DMS 273 (cell line): ENCODE results near the gene HSCB.
A peak's percentile ranks its signal among the peaks of the same experiment; 100 is the strongest.
"Not testable (repeated sequence)": the region's sequence is repeated elsewhere in the genome, so short reads cannot be mapped to it uniquely, and the experiment has no call there.

Source experiments
- DNase-seq: peaks from one replicate; lab custom pipeline; 2025; ENCODE audit not compliant: unreplicated experiment; lab: John Stamatoyannopoulos, UW

HSCB gene

DNA sequence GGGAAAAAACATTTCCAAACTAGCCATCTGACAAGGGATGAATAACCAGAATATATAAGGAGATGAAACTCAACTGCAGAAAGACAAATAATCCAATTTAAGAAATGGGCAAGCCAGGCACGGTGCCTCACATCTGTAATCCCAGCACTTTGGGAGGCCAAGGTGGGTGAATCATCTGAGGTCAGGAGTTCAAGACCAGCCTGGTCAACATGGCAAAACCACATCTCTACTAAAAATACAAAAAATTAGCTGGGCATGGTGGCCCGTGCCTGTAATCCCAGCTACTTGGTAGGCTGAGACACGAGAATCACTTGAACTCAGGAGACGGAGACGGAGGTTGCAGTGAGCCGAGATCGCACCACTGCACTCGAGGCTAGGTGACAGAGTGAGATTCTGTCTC lies 3.0 kb upstream of the HSCB start:
- DNase-seq = not testable (repeated sequence)

- no peak for DNase-seq
Measured at GRCh38 chr22:28741200-28741784, 547 bp upstream of the HSCB start.

- no peak for DNase-seq
Measured at GRCh38 chr22:28742562-28742962, 723 bp downstream of the HSCB start.

DNA sequence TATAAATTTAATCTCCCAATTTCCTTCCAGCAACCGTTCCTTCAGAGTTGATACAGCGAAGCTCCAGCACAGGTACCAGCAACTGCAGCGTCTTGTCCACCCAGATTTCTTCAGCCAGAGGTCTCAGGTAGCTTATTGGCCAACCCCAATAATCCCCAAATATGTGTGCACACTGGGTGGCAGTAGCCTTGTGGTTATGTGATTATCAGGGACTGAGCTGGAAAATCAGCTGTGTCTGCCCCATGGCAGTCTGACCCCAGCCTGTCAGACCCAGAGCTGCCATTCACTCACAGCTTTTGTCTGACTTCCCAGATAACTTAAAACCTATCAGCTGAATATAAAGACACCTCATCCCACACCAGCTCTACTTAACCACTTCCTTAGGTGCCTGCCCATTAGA lies 2.0 kb downstream of the HSCB start:
- DNase-seq = no peak

- no peak for DNase-seq
Measured at GRCh38 chr22:28750471-28750881, 8.6 kb downstream of the HSCB start.

DNA sequence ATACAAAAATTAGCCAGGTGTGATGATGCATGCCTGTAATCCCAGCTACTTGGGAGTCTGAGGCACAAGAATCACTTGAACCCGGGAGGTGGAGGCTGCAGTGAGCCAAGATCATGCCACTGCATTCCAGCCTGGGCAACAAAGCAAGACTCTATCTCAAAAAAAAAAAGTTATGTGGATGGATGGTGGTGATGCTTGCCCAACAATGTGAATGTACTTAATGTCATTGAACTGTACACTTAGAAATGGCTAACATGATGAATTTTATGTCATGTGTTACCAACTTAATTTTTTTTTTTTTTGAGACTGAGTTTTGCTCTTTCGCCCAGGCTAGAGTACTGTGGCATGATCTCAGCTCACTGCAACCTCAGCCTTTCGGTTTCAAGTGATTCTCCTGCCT lies 12.7 kb downstream of the HSCB start:
- not testable (repeated sequence) for DNase-seq

DNA sequence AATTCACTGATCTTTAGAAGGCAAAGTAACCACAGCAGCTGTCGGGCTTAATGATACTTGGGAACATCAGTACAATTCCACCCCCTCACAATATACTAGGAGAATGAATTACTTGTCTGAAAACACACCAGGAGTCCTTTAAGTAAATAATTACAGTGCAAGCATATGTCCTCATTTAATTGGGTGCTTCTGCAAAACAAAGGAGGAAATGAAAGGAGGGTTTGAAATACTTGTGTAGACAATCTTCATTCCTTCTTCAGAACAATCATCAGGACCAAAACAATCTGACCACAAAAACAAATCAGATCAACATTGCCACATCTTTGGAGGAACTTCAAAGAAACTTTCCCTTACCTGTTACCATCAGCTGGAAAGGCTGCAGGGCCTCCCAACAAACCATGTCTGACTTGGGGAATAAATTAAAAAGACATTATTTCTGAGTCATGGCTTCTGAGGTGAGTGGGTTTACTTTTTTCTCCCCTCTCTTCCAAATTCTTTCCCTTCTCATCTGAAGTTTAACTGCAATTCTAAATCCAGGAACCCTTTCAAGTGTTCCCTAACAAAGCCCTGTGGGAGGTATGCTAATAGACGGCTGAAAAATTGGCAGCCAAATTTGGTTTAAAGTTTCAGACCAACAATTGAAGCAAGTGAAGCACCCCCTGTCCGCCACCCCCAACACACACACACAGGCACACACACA lies 18.2 kb downstream of the HSCB start:
- DNase-seq = peak; percentile 56

- no peak for DNase-seq
Measured at GRCh38 chr22:28761449-28761755, 19.6 kb downstream of the HSCB start.

DNA sequence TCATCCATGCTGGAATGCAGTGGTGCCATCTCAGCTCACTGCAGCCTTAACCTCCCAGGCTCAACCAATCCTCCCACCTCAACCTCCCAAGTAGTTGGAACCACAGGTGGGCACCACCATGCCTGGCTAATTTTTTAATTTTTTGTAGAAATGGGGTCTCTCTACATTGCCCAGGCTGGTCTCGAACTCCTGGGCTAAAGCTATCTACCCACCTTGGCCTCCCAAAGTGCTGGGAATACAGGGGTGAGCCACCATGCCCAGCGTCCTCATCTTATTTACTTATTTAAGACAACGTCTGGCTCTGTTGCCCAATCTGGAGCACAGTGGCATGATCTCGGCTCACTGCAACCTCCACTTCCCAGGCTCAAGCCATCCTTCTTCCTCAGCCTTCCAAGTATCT lies 20.2 kb downstream of the HSCB start:
- DNase-seq = not testable (repeated sequence)

- DNase-seq = no peak
Measured at GRCh38 chr22:28766628-28767027, 24.8 kb downstream of the HSCB start.

- DNase-seq = no peak
Measured at GRCh38 chr22:28768701-28769393, 27.0 kb downstream of the HSCB start.

DNA sequence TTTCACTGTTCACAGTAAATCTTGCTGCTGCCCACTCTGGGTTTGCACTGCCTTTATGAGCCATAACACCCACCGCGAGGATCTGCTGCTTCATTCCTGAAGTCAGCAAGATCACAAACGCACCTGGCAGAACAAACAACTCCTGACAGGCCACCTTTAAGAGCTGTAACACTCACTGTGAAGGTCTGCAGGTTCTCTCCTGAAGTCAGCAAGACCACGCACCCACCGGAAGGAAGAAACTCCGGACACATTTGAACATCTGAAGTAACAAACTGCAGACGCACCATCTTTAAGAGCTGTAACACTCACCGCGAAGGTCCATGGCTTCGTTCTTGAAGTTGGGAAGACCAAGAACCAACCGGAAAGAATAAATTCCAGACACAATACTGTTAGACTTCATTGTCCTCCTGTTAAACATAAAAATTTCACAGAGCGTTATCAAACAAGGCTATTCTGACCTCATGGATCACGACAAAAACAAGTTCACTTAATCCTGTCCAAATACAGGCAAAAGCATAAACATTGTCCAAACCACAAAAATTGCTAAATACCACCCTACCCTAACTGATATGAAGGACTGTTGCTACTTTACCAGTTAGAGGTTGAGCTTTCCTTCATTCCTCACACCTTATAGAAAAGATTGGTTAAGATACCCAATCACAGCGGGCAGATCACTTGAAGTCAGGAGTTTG lies 27.7 kb downstream of the HSCB start:
- DNase-seq = no peak

DNA sequence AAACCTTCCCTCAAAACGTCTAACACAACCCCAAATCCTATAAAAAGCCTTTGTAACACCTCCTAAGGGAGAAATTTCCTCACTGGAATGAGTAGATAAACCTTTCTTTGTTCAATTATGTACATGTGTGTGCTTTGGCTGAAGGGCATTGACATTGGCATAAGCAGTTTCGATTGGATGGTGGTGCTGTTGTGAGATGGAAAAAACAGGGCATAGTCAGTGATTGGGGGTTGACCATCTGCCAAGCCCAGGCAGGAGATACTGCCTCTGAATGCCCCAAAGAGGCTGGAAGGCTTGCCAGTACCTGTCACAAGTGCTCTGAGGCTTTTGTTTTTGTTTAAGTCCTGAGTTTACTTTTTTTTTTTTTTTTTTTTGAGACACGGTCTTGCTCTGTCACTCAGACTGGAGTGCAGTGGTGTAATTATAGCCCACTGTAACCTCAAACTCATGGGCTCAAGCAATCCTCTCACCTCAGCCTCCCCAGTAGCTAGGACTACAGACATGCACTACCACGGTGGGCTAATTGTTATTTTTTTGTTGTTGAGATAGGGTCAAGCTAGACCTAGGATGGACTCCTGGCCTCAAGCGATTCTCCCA lies 29.5 kb downstream of the HSCB start:
- peak; percentile 76 for DNase-seq

DNA sequence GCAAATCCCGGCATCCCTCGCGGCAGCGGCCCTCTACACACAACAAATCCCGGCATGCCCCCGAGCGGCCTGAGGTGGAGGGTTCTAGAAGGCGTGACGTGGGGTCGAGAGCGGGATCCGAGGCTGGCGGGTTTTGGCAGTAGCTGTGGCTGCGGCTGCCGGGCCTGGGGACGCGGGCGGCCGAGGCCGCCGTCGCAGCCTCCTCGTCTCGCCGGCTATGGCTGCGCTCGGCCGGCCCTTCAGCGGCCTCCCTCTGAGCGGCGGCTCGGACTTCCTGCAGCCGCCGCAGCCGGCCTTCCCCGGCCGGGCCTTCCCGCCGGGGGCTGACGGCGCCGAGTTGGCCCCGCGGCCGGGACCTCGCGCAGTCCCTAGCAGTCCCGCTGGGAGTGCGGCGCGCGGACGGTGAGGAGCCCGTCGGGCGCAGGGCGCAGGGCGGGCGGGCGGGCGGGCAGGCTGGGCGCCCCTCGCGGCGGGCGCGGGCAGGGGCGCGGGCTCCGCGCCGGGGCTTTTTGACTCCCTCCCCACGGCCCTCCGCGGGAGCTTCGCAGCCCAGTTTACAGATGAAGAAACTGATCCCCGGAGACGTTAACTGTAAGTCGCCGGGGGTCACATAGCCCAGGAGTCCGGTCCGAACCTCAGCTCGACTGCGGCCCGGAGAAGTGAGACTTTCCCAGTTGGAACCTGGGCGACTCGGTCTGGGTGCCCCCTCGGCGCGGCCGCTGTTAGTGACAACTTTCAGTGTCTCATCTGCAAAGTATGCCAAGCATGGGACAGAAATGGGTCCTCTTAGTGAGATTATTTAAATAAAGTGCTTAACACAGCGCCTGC lies 31.0 kb downstream of the HSCB start, which contains the start of gene CCDC117:
Gene CCDC117 (plus strand): TSS at position 63 of the 828 bp plus-strand sequence. CDS start 155 bp downstream, at position 218.
- DNase-seq = peak; percentile 94

- no peak for DNase-seq
Measured at GRCh38 chr22:28773461-28773867, 31.6 kb downstream of the HSCB start.

- no peak for DNase-seq
Measured at GRCh38 chr22:28774378-28774777, 32.5 kb downstream of the HSCB start.

DNA sequence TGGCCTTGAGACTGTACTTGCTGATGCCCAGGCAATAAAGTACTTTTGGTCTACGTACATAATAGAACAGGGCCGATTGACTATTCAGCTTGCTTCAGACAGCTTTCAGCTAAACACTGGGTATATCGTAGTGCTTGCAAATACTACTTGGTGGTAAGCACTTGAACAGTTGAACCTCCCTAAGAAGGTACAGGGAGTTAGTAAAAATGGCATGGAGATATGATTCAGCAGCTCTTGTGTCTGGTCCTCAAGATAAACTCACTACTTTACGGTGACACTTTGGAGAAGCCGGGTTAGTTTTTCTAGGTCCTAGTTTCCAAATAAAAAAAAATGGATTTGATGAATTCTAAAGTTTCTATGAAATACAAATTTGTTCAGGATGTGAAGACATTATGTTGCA lies 38.0 kb downstream of the HSCB start:
- no peak for DNase-seq

DNA sequence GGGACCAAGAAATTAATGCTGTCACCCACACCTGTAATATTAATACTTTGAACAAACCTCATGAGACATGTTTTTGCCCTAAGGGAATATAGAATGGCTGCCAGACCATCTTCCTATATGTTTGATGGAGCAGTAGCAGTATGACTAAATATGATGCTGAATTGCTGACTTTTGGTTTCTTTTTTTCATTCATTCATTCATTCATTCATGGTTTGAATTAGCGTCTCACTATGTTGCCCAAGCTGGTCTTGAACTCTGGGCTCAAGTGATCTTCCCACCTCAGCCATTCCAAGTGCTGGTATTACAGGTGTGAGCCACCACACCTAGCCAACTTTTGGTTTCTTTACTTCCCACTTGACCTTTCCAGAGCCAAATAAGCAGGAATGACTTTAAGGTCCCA lies 38.5 kb downstream of the HSCB start:
- DNase-seq = no peak

DNA sequence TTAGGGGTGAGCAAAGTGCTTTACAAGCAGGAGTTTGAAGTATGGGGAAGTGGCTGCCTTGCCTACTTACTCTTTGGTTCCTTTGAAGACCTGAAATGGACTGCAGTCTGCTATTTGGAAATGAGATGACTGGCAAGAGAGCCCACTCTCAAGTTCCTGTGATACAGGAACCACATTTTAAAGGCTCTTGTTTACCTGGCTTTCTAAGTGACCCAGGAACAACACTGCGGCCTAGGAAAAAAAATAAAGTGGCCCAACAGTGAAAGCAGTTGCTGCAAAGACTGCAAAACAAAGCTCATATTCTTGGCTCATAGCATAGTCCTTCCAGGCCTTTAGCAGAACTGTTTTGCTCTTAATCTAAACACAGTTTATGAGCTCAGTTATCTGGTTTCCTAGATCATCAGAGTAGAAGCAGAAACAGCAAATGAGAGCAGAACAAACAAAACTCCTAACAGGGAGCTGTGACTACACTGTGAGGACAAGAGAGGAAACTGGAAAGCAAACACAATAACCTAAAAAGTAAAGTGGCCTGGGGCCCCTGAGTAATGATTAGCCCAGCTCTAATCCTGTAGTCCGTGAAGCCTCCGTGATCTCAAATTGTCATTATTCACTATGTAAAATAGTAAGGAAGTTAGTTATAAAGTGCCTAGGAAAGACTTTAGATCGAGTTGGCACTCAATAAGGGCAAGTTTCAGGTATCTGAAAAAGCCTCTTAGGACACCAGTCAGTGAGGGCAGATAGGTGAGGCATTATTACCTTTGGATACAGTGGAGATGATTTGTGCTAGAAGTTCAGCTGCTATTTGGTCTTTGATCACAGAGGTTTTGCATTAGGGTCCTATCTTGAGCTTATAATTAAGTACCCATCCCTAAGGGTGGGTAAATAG lies 42.2 kb downstream of the HSCB start:
- DNase-seq = no peak

- peak; percentile 10 for DNase-seq
Measured at GRCh38 chr22:28788601-28789000, 46.8 kb downstream of the HSCB start.
